DMS 273 (cell line): Measurements from ENCODE around the gene MOSPD2.
A peak's percentile ranks its signal among the peaks of the same experiment; 100 is the strongest.

Experiments used
- DNase-seq: peaks from one replicate; lab custom pipeline; 2025; ENCODE audit not compliant: unreplicated experiment; lab: John Stamatoyannopoulos, UW

MOSPD2 gene

DNA sequence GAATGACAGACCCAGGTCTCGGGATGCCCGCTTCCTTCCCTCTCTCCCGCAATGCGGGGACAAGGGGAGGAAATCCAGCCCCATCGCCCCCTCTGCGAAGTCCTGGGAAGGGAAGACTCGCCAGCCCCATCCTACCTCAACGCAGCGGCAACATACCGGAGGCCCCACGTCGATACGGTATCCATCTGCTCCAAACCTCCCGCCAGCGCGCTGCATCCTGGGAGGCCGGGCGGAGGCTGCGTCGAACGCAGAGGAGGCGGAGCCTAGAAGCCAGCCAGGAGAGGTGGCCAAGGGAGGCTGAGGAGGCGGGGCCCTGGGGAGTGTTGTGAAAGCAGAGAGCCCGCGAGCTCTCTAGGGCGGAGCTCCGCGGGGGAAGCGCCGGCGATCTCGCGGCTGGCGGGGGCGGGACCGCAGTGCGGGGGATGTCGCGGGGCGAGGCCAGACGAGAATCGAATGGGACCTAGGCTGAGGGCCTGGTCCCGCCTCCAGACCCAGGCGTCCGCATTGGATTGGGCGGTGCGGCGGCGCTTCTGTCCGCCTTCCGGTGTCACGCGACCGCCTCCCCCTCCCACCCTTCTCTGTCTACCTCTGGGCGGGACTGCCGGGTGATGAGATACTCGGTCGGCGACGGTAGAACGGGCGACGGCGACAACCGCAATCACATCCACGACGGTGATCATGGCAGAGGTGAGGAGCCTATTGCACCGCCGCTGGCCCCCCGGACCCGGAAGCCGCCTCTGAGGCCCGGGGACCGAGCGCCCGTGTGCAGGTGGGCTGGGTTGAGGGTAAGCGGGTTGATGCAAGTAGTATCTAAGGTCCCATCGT, at the start of gene MOSPD2, which contains the start of gene FANCB:
MOSPD2 (plus strand) TSS at position 571 of the 825 bp plus-strand sequence; CDS start at position 679, 108 bp downstream.
FANCB (minus strand) TSS at position 219 of the 825 bp plus-strand sequence. CDS start 7,559 bp downstream, outside the sequence.
- DNase-seq = peak; percentile 98

DNA sequence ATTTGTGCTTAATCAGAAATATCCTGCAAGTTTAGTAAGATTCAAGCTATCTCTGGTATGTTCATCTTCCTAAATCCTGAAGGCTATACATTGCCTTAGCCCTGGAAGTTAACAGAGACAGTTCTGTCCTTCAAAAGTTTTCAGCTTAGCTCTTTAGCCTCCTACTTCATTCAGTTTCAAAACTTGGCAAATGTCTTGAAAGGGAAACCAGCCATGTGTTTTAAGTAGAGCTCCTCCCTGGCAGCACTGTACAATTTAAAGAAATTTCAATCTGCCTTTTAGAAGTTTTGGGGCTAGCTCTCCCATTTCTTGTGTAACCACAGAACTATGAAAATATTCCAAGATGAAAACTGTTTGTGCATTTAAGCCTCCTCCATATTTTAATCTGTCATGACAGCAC, 47.4 kb upstream of the MOSPD2 start:
- no peak for DNase-seq

DNA sequence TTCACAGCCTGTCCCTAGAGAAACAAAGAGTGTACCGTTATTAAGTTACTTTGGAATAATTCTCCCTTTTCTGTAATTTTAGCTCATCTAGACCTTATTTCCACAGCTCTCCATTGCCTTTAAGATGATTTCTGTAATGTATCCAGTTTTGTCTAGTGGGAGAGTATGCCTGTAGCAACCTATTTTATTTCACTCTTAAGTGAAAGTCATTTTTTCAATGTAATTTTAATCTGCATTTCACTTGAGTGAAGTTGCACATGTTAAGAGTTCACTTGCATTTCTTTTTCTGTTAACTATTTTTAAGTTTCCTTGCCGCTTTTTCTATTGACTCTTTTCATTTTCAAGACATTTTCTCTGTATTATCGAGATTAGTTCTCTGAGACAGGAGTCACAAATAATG, 46.9 kb upstream of the MOSPD2 start:
- no peak for DNase-seq

DNA sequence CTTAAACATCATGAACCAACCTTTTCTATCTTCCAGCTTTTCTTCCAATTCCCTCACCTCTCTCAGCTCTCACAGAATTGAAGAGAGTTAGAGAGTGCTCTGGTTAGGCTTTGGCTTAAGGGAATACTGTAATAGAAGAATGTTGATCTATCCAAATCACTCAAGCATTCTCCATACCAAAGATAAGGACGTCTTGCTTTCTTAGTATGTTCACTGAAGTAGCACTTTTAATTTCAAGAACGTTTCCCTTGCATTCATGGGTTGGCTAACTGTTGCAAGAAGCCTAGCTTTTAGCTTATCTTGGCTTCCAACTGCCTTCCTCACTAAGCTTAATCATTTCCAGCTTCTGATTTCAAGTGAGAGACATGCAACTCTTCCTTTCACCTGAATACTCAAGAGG, 43.6 kb upstream of the MOSPD2 start:
- DNase-seq = no peak

DNA sequence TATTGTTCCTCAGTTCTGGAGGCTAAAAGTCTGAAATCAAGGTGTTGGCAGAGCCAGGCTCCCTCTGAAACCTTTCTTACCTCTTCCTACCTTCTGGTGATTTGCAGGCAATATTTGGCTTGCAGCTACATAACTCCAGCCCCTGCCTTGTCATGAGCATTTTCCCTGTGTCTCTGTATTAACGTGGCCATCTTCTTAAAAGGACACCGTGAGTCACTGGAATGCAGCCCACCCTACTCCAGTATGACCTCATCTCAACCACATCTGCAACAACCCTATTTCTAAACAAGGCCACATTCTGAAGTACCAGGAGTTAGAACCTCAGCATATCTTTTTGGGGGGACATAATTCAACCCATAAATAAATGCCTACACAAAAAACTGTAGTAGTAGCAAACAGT, 41.1 kb upstream of the MOSPD2 start:
- no peak for DNase-seq

DNA sequence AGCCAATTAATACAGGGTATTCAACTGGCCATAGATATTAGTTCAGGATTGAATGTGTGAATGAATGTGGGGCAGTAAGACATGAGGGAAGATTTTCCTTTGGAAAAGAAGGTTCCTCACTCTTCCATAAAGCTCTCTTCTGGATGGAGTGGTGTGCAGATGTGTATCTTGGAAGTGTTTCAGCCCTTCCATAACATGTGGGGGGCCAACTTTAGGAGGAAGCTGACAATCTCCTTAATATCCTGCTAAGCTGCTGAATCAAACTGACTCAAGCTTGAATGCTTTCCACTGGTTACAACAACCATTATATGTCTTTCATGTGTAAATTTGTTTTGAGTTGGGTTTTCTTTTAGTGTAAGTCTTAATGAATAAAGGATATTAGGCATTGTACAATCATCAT, 40.6 kb upstream of the MOSPD2 start:
- no peak for DNase-seq

DNA sequence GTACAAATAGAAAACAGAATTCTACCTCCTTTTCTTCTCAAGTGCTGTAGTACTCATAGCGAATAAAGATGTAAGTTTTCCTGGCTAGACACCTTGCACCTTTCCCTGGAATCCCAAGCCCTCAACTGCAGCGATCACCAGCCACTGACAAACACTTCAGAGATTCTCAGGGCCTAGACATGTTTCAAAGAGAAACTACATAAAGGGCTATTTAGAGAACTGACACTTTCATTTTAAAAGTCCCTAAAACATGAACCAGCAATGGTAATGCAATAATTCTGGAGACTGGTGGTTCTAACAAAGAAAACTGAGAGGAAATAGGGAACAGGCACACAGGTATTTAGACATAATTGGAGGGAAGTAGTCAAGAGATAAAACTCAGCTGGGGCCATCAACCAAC, 36.1 kb upstream of the MOSPD2 start:
- no peak for DNase-seq

DNA sequence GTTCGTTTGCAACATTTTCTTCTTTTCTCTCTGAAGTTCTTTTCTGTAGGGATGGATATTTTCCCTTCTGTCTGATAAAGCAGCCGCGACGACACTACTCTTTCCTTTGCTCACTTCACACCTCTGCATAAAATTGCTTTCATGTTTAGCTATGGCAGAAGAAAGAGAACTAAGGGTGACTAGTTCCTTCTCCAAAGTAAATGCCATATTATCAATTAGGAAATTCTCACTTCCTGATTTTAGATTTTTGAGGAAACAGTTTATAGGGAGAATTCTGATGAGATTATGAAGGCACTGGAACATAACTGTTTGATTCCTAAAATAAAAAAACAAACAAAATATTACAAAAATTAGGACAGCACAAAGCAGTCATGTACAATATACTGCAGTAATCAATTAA, 29.6 kb upstream of the MOSPD2 start:
- DNase-seq = no peak

DNA sequence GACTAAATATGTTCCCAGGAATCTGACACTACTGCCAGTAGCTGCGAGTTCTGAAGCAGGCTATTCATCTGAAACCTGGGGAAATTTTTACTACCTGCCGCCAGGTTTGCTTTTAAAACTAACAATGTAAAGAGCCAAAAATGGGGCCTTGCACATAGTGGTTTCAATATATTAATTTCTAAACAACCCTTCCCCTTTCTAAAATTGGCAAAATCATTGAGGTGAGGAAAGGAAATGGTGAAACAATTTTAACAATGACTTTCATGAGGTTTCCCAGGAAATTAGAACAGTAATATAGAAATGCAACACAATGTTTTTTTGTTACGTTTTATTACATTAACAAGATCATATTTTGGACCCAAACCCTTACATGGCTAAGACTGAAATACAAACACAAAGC, 21.7 kb upstream of the MOSPD2 start:
- no peak for DNase-seq

DNA sequence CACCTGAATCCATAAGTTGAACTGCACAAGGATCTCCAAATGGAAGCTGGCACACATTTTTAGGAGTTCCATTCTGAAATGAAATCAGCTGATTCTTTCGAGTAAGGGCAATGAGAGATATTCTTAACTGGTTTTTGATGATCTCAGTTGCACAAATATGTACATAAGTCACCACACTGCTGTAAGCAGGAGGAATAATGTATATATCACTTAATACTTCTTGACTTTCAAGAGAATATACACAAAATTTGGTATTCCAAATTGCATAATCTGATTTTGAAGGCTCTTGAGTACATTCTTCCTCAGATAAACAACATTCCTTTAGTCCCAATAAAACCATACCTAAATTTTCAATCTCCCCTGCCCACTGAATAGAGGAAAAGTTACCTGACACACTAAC, 8.6 kb upstream of the MOSPD2 start:
- no peak for DNase-seq

DNA sequence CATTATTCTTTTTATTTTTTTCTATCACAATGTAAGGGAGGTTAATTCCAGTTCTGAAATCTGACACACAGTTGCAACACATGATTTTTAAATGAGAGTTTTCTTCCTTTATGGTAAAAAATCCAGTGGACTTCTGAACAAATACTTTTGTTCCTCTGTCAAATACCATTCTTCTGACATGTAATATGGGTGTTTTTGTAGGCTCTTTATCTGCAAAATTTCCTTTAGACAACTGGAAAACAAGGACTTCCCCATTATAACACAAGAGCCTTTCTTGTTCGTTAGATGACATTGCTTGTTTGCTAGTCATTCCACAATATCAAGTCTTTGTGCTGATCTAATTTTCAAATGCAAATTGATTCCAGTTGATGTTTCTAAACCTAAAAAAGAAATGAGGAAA, 8.0 kb upstream of the MOSPD2 start:
- DNase-seq = no peak

DNA sequence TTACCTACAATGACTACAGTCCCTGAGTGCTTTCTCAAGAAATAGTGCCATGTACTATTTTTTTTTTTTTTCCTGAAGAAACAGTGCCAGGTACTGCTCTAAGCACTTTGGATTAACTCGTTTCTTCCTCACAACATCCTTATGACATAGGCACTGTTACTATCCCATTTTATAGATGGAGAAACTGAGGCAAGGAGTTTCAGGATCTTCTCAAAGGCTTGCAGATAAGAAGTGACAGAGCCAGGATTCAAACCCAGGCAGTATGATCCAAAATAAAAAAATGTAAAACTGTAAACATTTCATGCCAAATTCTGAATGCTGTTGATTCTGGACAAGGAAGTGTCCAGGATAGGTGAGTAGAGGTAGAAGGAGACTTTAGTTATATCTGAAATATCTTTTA, 1.5 kb upstream of the MOSPD2 start:
- no peak for DNase-seq

DNA sequence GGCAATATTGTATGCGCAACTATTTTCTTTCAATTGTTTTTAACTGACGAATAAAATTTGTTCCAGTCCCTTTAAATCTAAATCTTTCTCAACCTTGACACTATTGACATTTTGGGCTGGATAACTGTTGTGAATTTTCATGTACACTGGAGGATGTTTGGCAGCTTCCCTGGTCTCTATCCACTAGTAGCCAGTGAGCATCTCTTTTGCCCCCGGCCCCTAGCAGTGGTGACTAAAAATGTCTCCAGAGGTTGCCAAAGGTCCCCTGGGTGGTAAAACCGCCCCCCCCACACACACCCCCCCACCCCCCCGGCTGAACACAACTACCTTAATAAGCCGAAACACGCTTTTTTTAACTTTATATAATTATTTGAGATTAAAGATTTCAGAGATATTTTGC, 866 bp upstream of the MOSPD2 start:
- peak; percentile 26 for DNase-seq

DNA sequence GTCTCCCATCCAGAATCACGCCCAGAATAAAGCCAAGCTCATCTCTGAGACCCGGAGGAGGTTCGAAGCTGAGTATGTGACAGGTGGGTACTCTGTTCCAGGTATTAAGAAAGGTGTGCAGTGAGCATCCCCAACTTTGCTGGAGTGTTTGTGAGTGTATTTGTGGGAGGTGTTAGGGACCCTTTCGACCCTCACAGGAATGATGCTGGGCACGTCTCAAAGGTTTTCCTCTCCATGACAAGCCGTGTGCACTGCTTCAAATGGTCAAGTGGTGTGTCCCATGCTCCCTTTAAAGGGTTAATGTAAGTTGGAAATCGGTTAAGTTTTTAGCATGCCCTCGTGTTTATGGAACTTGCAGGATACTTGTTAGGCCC, 442 bp downstream of the MOSPD2 start:
- no peak for DNase-seq

DNA sequence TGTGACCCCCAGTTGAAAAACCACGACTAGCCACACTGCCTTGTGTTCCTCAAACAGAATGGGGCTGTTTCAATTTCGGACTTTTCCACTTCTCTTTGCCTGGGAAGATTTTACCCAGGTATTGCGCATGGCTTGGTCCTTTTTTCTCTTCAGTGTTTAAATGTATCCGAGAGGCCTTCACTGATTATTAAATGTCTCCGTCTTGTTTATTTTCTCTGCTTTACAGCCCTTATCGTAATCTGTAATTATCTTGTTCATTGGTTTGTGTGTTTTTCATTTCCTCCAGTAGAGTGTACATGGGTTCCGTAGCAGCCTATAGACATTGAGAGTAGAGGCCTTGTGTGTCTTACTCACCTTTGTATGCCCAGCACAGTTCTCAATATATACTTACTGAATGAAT, 2.4 kb downstream of the MOSPD2 start:
- no peak for DNase-seq

DNA sequence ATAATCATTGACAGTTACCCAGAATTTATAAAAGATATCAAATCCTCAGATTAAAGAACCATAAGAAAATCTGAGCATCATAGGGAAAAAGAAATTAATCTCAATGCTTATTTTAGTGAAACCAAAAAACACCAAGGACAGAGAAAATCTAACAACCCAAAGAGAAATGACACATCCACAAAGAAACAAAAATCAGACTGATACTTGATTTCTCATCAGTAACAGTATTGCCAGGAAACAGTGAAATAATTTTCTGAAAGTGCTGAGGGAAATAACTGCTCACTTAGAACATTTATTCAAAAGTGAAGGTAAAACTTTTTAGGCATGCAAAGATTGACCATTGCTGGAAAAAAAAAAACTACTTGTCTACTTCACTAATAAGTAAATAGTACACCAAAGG, 10.6 kb downstream of the MOSPD2 start:
- DNase-seq = no peak

DNA sequence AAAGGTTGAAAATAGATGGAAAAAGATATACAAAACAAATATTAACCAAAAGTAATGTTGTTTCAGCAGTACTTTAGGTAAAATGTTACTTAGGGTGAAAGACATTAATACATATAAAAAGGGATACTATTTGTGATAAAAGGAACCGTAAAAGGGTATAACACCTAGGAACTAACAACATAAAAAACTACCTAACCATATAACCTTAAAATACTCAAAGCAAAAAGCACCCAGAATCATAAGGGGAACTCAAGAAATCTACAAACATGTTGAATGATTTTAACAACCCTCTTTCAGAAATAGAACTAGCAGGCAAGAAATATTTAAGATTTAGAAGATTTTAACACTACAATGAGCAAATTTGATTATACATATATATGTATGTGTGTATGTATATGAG, 11.5 kb downstream of the MOSPD2 start:
- DNase-seq = no peak

DNA sequence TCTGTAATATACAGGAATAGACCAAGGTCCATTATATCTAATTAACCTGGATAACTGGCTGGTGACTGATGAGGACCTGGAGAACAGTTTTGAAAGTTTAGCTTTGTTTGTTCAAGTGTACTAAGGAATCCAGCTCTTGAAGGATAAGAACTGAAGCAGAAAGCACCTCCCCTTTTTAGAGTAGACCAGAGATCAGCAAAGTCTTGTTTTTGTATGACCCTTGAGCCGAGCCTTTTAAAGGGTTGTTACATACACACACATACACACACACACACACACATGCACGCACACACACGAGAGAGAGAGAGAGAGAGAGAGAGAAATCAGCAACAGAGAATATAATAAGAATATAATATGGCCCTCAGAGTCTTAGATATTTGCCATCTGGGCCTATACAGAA, 13.0 kb downstream of the MOSPD2 start:
- no peak for DNase-seq

DNA sequence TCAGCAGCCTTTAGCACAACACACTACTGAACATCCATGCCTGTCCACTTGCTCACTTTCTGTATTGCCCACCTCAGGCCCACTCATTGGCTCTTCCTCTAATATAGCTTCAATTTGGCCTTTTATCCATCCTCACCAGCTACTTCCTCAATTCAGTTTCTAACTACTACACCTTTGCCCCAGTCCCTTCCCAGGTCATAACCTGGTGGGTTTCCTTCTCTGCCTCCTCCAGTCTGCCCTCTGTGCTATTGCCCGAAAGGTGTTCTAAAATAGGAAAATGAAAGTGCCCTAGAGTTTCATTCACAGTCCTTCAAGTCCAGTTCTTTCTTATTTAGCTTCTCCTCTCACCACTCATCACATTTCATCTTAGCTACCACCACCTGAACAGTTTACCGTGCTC, 23.1 kb downstream of the MOSPD2 start:
- no peak for DNase-seq

DNA sequence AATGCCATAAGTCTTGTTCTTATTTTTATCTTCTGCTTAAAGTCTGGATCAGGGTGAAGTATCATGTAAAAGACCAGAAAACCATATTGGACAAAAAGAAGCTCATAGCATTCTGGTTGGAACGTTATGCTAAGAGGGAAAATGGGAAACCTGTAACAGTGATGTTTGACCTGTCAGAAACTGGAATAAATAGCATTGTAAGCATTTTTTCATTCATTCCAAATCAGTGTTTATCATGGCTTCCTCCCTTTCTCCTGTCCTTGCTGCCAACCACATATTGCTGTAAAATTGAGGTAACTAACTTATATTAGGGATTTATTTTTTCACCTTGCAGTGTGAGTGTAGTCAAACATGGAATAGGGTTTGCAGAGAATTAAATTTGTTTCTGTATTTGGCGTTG, 23.8 kb downstream of the MOSPD2 start:
- DNase-seq = no peak

DNA sequence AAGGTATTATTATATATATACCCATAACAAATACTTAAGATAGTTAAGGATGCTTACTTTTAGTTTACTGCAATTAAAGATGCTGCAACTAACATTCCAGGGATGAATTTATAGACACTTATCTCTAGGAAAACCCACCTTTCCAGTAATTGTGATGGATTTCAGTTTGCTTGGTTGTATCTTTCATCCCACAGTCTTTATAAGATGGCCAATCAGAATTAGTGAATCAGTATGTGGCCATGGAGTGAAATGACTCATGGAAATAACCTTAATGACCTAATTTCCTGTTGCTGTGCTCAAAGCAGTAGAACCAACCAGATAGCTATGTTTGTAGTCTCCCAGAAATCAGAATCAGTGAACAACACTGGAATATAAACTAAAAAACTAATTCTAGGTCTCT, 26.4 kb downstream of the MOSPD2 start:
- no peak for DNase-seq

DNA sequence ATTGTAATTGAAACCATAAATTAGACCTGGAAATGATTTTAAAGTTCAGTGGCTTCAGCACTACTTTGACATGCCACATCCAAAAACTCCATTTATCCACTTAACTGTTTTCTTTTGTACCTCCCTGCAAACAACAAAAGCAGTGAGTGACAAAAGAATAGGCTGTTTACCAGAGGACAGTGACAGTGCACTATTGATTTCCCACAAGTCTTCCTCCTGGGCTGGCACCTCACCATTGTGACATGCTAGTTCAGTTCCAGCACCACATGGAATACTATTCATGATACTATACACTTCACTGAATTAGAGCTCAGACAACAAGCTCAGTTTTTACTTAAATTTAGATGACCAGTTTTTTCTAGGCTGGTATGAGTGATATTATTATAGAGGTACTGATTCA, 29.3 kb downstream of the MOSPD2 start:
- no peak for DNase-seq

DNA sequence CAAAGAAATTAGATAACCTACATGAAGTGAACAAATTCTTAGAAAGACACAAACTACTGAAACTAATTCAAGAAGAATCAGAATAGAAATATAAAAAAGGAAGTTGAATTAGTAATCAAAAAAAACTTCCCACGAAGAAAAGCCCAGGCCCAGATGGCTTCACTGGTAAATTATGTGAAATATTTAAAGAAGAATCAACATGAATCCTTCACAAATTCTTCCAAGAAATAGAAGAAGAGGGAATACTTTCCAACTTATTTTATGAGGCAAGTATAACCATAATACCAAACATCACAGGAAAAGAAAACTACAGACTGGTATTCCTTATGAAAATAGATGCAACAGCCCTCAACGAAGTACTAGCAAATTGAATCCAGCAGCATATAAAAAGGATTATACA, 30.7 kb downstream of the MOSPD2 start:
- DNase-seq = no peak
